ENCODE data around the gene EBI3.

DNA sequence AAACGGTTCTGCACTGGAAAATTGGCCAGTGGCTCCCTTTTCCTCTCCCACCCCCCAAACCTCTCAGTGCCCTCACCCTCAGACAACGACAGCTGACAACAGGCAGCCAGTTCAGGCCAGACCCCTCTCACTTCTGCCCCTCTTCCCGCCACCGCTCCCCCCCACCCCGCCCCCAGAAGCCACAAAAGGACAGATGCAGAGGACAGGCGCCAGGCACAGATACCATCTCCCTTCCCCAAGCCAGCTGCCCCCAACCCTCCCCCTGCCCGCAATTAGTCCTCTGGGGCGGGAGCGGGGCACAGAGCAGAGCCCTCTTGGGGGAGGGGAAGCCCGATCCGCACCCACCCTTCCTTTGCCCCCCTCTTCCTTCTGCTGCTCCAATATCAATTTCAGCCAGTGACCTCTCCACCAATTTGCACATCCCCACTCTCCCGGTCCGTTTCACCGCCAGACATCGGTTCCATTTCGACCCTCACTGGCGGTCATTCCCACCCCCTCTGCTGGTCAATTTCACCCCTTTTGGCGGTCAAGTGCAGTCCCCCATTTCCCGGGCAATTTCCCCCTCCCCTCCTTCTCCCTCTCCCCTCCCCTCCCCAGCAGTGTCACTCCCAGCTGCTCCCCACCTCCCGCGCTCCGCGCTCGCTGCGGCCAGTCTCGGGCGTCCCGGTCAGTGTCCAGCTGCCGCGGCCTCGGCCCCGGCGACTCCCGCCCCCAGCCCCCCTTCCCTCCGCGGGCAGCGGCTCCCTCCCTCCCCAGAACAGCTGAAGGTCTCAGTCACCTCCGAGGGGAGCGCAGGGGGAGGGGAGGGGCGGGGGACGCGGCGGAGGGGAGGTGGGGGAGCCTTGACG, 49.3 kb downstream of the EBI3 start, which contains the start of gene SHD:
- TF ChIP-seq POLR2A (IDR thresholded peaks at IDR 0.05) (no peak), CTCF (IDR thresholded peaks at IDR 0.05) (no peak)

Data from adrenal gland (tissue), 5 donors.